A673 (cell line): ENCODE measurements around the gene PLEK2. TPM values are rescaled to one million over a fixed set of nuclear protein-coding genes. Genes with fewer than 3 reads are reported as not detected.

Source experiments
- BruUV-seq: library from RNA; stranded (reverse); fragments of 400-500 nt; replicated peaks from 2 replicates; lab custom pipeline; 2021; lab: Mats Ljungman, UMichigan
- CTCF ChIA-PET: fragments of 300-600 bp; sonication (Branson Sonifier 250); formaldehyde crosslinking; loops from one replicate; lab custom pipeline; 2022; ENCODE audit warnings: antibody characterized with exemption; lab: Charles Lee
- POLR2A ChIA-PET: fragments of 300-600 bp; sonication (Branson Sonifier 250); formaldehyde crosslinking; loops from one replicate; lab custom pipeline; 2022; ENCODE audit warnings: antibody characterized with exemption; ENCODE audit not compliant: low non-redundant PET; lab: Charles Lee
- DNase-seq: peaks from one replicate; pipeline ENCODE4 v3.0.0-alpha.2; 2015; ENCODE audit warnings: low spot score
- H3K27ac ChIP-seq: fragments of 200-600 bp; sonication (generic); 2 replicates; pipeline ENCODE4 v1.5.1; 2016; ENCODE audit warnings: mixed run types, low read depth, mild to moderate bottlenecking, mixed read lengths, antibody characterized with exemption, low read length; ENCODE audit not compliant: poor library complexity, severe bottlenecking
- H3K27me3 ChIP-seq: fragments of 200-600 bp; sonication (generic); replicated peaks from 2 replicates; pipeline ENCODE4 v1.6.1; 2017; ENCODE audit warnings: mixed run types, low read depth, mild to moderate bottlenecking, mixed read lengths, antibody characterized with exemption, low read length; ENCODE audit not compliant: insufficient read depth, poor library complexity
- H3K36me3 ChIP-seq: fragments of 200-600 bp; sonication (generic); 2 replicates; pipeline ENCODE4 v1.6.1; 2016; ENCODE audit warnings: mixed run types, mild to moderate bottlenecking, mixed read lengths, antibody characterized with exemption, low read length; ENCODE audit not compliant: insufficient read depth, poor library complexity, severe bottlenecking
- H3K4me1 ChIP-seq: fragments of 200-600 bp; sonication (generic); 2 replicates; pipeline ENCODE4 v1.6.1; 2017; ENCODE audit warnings: mixed run types, mild to moderate bottlenecking, mixed read lengths, antibody characterized with exemption, low read length; ENCODE audit not compliant: insufficient read depth, poor library complexity, severe bottlenecking
- H3K4me3 ChIP-seq: fragments of 200-600 bp; sonication (generic); 2 replicates; pipeline ENCODE4 v1.5.1; 2016; ENCODE audit warnings: low read depth, mixed run types, mild to moderate bottlenecking, mixed read lengths, low read length; ENCODE audit not compliant: poor library complexity, severe bottlenecking
- H3K9me3 ChIP-seq: fragments of 200-600 bp; sonication (generic); 2 replicates; pipeline ENCODE4 v1.6.1; 2016; ENCODE audit warnings: mixed run types, low read depth, mild to moderate bottlenecking, mixed read lengths, antibody characterized with exemption, low read length; ENCODE audit not compliant: poor library complexity, severe bottlenecking
- EZH2 ChIP-seq: fragments of 200-600 bp; sonication (generic); IDR thresholded peaks from 2 replicates; pipeline ENCODE4 v1.6.1; 2017; ENCODE audit warnings: borderline replicate concordance, low read depth, mild to moderate bottlenecking, mixed read lengths, antibody characterized with exemption, low read length; ENCODE audit not compliant: poor library complexity, severe bottlenecking
- intact Hi-C: fragments of 100-400 bp; cut with micrococcal nuclease; formaldehyde crosslinking; loops from one replicate; pipeline ENCODE4 v1.10.0; 2022; ENCODE audit not compliant: unreplicated experiment
- total RNA-seq: library from RNA; stranded (reverse); gene quantifications from 2 replicates; pipeline ENCODE4 v1.2.3, GENCODE V29; 2021
- TF ChIP-seq, protein P1 (sequence below): fragments of 300-800, 200-600 bp; sonication (generic); conservative IDR thresholded peaks from 2 replicates; pipeline ENCODE4 v1.5.1; 2017; ENCODE audit warnings: low read depth, mild to moderate bottlenecking, antibody characterized with exemption, low read length, moderate library complexity, mixed read lengths

The PLEK2 gene
- total RNA-seq, 1 experiment from 2014 or later: 6.8 TPM

- TF ChIP-seq, protein P1, sequence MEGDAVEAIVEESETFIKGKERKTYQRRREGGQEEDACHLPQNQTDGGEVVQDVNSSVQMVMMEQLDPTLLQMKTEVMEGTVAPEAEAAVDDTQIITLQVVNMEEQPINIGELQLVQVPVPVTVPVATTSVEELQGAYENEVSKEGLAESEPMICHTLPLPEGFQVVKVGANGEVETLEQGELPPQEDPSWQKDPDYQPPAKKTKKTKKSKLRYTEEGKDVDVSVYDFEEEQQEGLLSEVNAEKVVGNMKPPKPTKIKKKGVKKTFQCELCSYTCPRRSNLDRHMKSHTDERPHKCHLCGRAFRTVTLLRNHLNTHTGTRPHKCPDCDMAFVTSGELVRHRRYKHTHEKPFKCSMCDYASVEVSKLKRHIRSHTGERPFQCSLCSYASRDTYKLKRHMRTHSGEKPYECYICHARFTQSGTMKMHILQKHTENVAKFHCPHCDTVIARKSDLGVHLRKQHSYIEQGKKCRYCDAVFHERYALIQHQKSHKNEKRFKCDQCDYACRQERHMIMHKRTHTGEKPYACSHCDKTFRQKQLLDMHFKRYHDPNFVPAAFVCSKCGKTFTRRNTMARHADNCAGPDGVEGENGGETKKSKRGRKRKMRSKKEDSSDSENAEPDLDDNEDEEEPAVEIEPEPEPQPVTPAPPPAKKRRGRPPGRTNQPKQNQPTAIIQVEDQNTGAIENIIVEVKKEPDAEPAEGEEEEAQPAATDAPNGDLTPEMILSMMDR: no peak
- no peak for TF ChIP-seq EZH2
- H3K4me1 ChIP-seq: no peaks in the 10 kb centered on the region
- H3K4me3 ChIP-seq: no peak overlapping the region
- no peaks in the 10 kb centered on the region for H3K27me3 ChIP-seq
- H3K9me3 ChIP-seq: no peaks in the 10 kb centered on the region
- POLR2A ChIA-PET: no interaction called here
- CTCF ChIA-PET: no interaction called here
- H3K27ac ChIP-seq: no peak overlapping the region
- BruUV-seq: no TSS peak
- intact Hi-C loops: no loop called here
- H3K36me3 ChIP-seq: no peaks in the 10 kb centered on the region
- no peak for DNase-seq
These were observed 11.5 kb upstream of the PLEK2 start for GRCh38 chr14:67423424-67423823.

DNA sequence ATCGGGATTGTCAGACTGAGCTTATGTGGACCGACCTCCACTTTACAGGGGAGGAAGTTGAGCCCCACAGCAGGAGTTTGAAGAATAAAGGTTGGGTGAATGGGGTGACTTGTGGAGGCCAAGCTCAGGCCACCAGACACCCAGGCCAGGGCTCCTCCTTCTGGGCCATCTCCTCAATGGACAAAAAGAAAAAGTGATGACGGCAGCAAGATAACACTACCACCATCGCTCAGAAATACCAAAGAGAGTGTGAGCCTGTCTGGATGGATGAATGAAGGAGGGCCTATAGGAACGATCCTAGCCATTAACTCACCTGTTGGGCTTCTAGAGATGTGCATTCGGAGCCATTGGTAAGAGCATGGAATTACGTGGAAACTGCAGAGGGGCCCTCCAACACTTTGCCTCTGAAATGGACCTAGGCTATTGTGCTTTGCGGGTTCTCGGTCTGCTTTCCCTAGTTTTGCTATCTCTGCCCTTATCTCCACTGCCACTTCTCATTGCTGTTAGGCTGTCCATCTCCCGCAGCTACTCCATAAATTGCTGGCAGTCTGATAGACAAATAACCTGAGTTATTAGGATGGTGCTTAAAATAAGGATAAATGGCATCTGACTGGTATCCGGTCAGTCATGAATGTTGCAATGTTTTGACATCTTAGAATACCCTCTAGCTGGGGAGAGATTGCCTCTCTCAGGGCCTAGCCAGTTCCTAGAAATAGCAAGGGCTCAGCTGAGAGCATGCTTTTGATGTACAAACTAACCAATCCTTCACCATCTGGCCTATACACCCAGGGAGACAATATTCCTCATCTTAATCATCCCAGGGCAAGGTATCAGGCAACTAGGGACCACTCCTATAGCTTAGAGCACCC, 9.6 kb upstream of the PLEK2 start:
- Histone ChIP-seq H3K4me1 (no peaks in the 10 kb centered on the region), H3K36me3 (no peaks in the 10 kb centered on the region), H3K4me3 (no peak overlapping the region), H3K27me3 (no peaks in the 10 kb centered on the region), H3K9me3 (no peaks in the 10 kb centered on the region), H3K27ac (no peak overlapping the region)
- ChIA-PET POLR2A (no interaction called here), CTCF (no interaction called here)
- no peak for DNase-seq
- intact Hi-C loops: no loop called here
- TF ChIP-seq, protein P1: no peak
- TF ChIP-seq EZH2: no peak
- no TSS peak for BruUV-seq

DNA sequence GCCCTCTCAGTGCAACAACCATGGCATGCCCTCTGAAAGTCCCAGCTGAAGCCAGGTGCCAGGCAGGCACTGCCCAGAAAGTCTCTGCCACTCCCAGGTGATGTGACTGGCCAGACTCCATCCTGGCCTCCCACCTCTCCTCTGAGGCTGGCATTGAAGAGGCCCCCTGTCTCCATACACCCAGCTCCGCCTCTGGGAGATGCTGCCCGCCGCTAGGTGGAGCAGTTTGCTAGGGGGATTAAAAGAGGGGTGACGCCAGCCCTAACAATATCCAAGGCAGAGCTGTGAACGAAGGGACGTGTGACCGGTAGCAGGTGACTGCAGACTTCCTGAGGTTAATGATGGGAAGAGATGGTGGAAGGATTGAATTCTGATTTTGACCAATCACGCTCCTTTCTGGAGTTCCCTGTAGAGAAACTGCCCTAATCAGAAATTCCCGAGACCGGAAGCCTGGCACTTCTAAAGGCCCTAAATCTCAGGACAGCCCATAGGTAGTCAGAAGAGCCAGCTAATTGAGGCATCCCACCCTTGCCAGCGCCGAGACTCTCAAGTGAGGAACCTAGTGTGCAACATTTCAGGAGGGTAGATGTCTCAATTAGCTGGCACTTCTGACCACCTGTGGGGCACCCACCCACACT, 8.3 kb upstream of the PLEK2 start:
- no peaks in the 10 kb centered on the region for H3K36me3 ChIP-seq
- DNase-seq: peak; percentile 46
- TF ChIP-seq, protein P1: peak; percentile 66
- TF ChIP-seq EZH2: no peak
- no peaks in the 10 kb centered on the region for H3K9me3 ChIP-seq
- no peak overlapping the region for H3K4me3 ChIP-seq
- no peak overlapping the region for H3K27ac ChIP-seq
- ChIA-PET POLR2A (no interaction called here), CTCF (interaction anchor here (0.6 to 0.8 kb wide), 2 partner anchors 151 to 511 kb away, joined by 5 to 6 read pairs; no protein-coding TSS in a partner anchor)
- intact Hi-C loops: no loop called here
- no peaks in the 10 kb centered on the region for H3K27me3 ChIP-seq
- no TSS peak for BruUV-seq
- no peaks in the 10 kb centered on the region for H3K4me1 ChIP-seq
